Panc1 (cell line): ENCODE data around the gene OASL. TPM values are rescaled to one million over a fixed set of nuclear protein-coding genes. Genes with fewer than 3 reads are reported as not detected.

Experiments used
- ATAC-seq: fragments of 200-7000 bp; cut with Tn5 transposase; 2 replicates; pipeline ENCODE4 v1.9.1; 2020; ENCODE audit warnings: mild to moderate bottlenecking, moderate library complexity
- BruUV-seq: library from RNA; stranded (reverse); fragments of 400-500 nt; replicated peaks from 2 replicates; lab custom pipeline; 2021; lab: Mats Ljungman, UMichigan
- CTCF ChIA-PET: fragments of 300-600 bp; sonication (Branson Sonifier 250); formaldehyde crosslinking; loops from one replicate; lab custom pipeline; 2022; ENCODE audit warnings: antibody characterized with exemption; lab: Charles Lee
- POLR2A ChIA-PET: fragments of 300-600 bp; sonication (Branson Sonifier 250); formaldehyde crosslinking; loops from one replicate; lab custom pipeline; 2022; ENCODE audit warnings: antibody characterized with exemption; lab: Charles Lee
- DNase-seq: peaks from one replicate; pipeline ENCODE4 v3.0.0-alpha.2; 2010; ENCODE audit warnings: low read depth, low spot score
- H3K27ac ChIP-seq: 2 replicates; pipeline ENCODE4 v1.5.1; 2011; ENCODE audit warnings: mild to moderate bottlenecking, low read length, inconsistent platforms
- H3K27me3 ChIP-seq: fragments of 200-500 bp; sonication (Bioruptor generic); 2 replicates; pipeline ENCODE4 v1.6.0; 2014; ENCODE audit warnings: low read length, inconsistent platforms; ENCODE audit not compliant: control insufficient read depth, insufficient read depth
- H3K36me3 ChIP-seq: fragments of 200-500 bp; sonication (Bioruptor generic); 2 replicates; pipeline ENCODE4 v1.5.1; 2014; ENCODE audit warnings: inconsistent platforms, mild to moderate bottlenecking, low read length, moderate library complexity; ENCODE audit not compliant: control insufficient read depth, insufficient read depth
- H3K4me1 ChIP-seq: 2 replicates; pipeline ENCODE4 v1.5.1; 2011; ENCODE audit warnings: inconsistent platforms, mild to moderate bottlenecking, low read length, moderate library complexity; ENCODE audit not compliant: control insufficient read depth, insufficient read depth
- H3K4me3 ChIP-seq, 2 experiments: 2 replicates each; pipeline ENCODE4 v1.5.1; 2011 to 2012; ENCODE audit warnings: low read depth in 2 of 2, low read length in 2 of 2, mild to moderate bottlenecking in 2 of 2, inconsistent platforms in 1 of 2, moderate library complexity in 1 of 2
- H3K9me3 ChIP-seq: fragments of 200-500 bp; sonication (Bioruptor generic); 2 replicates; pipeline ENCODE4 v1.5.1; 2014; ENCODE audit warnings: low read depth, mild to moderate bottlenecking, inconsistent platforms, low read length, moderate library complexity; ENCODE audit not compliant: control insufficient read depth, insufficient read depth
- CTCF ChIP-seq: fragments of 450-650 bp; IDR thresholded peaks from 2 replicates; pipeline ENCODE4 v1.5.1; 2017; ENCODE audit warnings: mild to moderate bottlenecking
- POLR2AphosphoS5 ChIP-seq: IDR thresholded peaks from 2 replicates; pipeline ENCODE4 v1.6.1; 2012; ENCODE audit warnings: mild to moderate bottlenecking, low read depth, low read length, moderate library complexity
- REST ChIP-seq, 2 experiments: IDR thresholded peaks; 2 replicates each; pipeline ENCODE4 v1.6.1; 2011 to 2012; ENCODE audit warnings: low read depth in 2 of 2, control low read depth in 1 of 2, low read length in 1 of 2, mild to moderate bottlenecking in 1 of 2, moderate library complexity in 1 of 2; ENCODE audit not compliant: insufficient read depth in 1 of 2
- SIN3A ChIP-seq: IDR thresholded peaks from 2 replicates; pipeline ENCODE4 v1.6.1; 2012; ENCODE audit warnings: low read depth, mild to moderate bottlenecking, low read length, moderate library complexity, borderline replicate concordance; ENCODE audit not compliant: insufficient read depth
- TCF7L2 ChIP-seq: IDR thresholded peaks from 2 replicates; pipeline ENCODE4 v1.6.1; 2011; ENCODE audit warnings: mild to moderate bottlenecking, low read depth, low read length, inconsistent platforms
- in situ Hi-C: cut with HindIII; loops from 2 replicates; pipeline ENCODE4 v1.10.0; 2016; ENCODE audit warnings: low sequenced_read_pairs, low pct_unique_long_range_greater_than_20kb
- intact Hi-C: fragments of 100-400 bp; cut with micrococcal nuclease; formaldehyde crosslinking; loops from one replicate; pipeline ENCODE4 v1.10.0; 2022; ENCODE audit not compliant: unreplicated experiment
- total RNA-seq: library from RNA; stranded (reverse); gene quantifications from one replicate; pipeline ENCODE4 v1.2.1, GENCODE V29; 2021; ENCODE audit not compliant: unreplicated experiment

OASL gene
- total RNA-seq, 1 experiment from 2014 or later = 21.1 TPM

GRCh38 chr12:121001060-121001459, 38.0 kb downstream of the OASL start:
- ChIA-PET CTCF (interaction anchor here (0.7 kb wide), 1 partner anchor 20 kb away, joined by 4 read pairs; no protein-coding TSS in a partner anchor), POLR2A (no interaction called here)
- intact Hi-C loops = no loop called here
- ATAC-seq (no peak), DNase-seq (no peak)
- Histone ChIP-seq H3K27me3 (no peaks in the 10 kb centered on the region), H3K4me1 (no peaks in the 10 kb centered on the region), H3K27ac (no peak overlapping the region), H3K36me3 (no peaks in the 10 kb centered on the region), H3K4me3 (no peak overlapping the region), H3K9me3 (no peaks in the 10 kb centered on the region)
- in situ Hi-C loops = no loop called here
- BruUV-seq = no TSS peak
- TF ChIP-seq POLR2AphosphoS5 (no peak), CTCF (no peak), REST (IDR thresholded peaks at IDR 0.05; ENCODE audit: insufficient read depth in 1 of 2, low read depth in 2 of 2, low read length in 1 of 2) (no peak), SIN3A (no peak)

- no peaks in the 10 kb centered on the region for H3K36me3 ChIP-seq
- no peaks in the 10 kb centered on the region for H3K27me3 ChIP-seq
- ChIA-PET CTCF (no interaction called here), POLR2A (no interaction called here)
- TF ChIP-seq TCF7L2 (no peak), POLR2AphosphoS5 (no peak)
- H3K4me3 ChIP-seq = no peak overlapping the region
- ATAC-seq = no peak
- DNase-seq = no peak
- in situ Hi-C loops (no loop called here), intact Hi-C loops (no loop called here)
- BruUV-seq = no TSS peak
- H3K9me3 ChIP-seq = no peaks in the 10 kb centered on the region
- H3K4me1 ChIP-seq = no peaks in the 10 kb centered on the region
- H3K27ac ChIP-seq = no peak overlapping the region
Observed at GRCh38 chr12:121000530-121000929, 38.5 kb downstream of the OASL start.

- peak; percentile 55; the same call in 1 of the 2 replicates for ATAC-seq
- no peaks in the 10 kb centered on the region for H3K36me3 ChIP-seq
- no peak for TF ChIP-seq POLR2AphosphoS5
- no peak for TF ChIP-seq CTCF
- TF ChIP-seq REST (IDR thresholded peaks at IDR 0.05; ENCODE audit: insufficient read depth in 1 of 2, low read depth in 2 of 2, low read length in 1 of 2) = no peak
- TF ChIP-seq TCF7L2 = no peak
- no peak for TF ChIP-seq SIN3A
- DNase-seq = no peak
- ChIA-PET POLR2A (no interaction called here), CTCF (no interaction called here)
- intact Hi-C loops (no loop called here), in situ Hi-C loops (no loop called here)
- H3K27ac ChIP-seq = no peak overlapping the region
- H3K4me1 ChIP-seq = no peaks in the 10 kb centered on the region
- no peak overlapping the region for H3K4me3 ChIP-seq
- H3K9me3 ChIP-seq = no peaks in the 10 kb centered on the region
- no peaks in the 10 kb centered on the region for H3K27me3 ChIP-seq
- no TSS peak for BruUV-seq
Observed at GRCh38 chr12:120999191-121000120, 39.6 kb downstream of the OASL start.
